CD4-positive, alpha-beta T cell treated with Interleukin-15 for 4 hours (primary cell): ENCODE data around the gene TNNC1.
A peak's percentile ranks its signal among the peaks of the same experiment; 100 is the strongest.

Experiments
- DNase-seq: peaks from one replicate; pipeline ENCODE4 v3.0.0-alpha.2; 2020; ENCODE audit warnings: low spot score

TNNC1 gene

DNA sequence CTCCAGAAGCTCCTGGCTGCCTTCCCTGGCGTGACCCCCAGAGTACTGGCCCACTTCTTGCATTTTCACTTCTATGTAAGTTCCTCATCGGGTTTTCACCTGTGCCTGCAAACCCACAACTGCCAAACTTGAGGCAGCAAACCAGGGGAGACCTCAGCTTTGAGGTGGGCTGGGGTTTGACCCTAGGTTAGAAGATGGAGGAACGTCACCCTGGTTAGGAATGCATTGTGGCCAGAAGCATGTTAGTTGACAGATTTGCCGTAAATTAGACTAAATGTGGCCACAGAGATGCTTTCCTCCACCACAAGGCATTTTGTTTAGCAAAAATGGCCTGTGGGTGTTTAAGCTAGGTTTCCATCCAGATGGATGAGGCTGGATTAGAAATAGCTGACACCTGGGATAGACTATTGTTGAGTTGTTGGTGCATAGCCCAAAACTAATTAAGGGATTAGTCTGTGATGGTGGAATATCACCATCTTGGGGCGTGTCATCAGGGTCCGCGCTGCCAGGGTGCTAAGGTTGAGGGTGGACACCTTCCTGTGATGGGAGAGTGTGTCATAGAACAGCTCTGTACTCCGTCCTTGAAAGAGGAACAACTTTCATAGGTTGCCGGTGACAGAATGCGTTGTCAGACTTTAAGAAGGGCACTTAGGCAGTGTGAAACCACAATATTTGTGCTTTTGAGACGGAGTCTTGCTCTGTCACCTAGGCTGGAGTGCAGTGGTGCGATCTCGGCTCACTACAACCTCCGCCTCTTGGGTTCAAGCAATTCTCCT is 5.1 kb upstream of the TNNC1 start:
- DNase-seq = no peak

DNA sequence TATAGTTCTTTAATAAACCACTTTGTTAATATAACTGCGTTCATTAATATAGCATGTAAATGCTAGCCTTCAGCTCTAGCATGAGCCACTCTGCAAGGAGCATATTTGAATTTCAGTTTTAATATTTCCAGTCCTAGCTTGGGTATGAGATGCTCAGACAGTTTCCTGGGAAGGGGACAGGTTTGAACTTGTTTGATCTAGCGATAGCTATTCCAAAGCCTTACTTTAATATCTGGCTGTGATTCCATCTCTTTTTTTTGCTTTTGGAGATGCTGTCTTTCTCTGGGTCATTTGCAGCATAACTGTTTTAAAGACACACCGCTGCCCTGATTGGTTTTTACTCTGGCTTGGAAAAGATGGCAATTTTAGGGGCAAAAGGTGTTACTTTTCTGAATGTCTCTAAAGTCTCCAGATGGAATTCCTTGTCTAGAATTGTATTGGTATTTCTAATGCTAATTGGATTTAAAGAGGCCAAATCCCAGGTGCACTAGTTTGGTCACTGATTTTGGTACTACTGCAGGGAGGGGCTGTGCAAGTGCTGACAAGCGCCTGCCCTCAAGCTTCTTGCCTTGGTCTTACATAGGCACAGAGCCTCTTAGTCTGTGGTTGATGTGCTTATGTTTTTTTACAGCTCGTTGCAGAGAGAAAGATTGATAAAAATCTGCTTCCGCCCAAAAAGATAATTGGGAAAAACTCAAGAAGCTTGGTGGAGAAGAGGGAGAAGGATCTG is 4.4 kb upstream of the TNNC1 start:
- no peak for DNase-seq

DNA sequence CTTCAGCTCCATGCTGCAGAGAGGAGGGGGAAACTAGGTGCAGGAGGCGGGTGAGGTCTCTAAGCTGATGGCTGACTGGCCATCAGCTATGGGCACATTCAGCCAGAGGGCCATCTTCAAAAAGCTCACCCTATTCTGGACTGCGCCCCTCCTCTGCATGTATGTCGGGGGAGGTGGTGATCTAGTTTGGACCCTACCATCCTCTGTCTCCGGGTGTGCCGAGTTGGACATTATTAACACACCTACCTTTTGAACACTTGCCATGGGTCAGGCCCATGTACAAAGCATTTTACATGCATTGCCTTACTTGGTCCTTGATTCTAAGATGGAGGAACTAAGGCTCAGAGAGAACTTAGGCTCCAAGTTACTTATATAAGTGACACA is 3.0 kb upstream of the TNNC1 start:
- DNase-seq = no peak

DNA sequence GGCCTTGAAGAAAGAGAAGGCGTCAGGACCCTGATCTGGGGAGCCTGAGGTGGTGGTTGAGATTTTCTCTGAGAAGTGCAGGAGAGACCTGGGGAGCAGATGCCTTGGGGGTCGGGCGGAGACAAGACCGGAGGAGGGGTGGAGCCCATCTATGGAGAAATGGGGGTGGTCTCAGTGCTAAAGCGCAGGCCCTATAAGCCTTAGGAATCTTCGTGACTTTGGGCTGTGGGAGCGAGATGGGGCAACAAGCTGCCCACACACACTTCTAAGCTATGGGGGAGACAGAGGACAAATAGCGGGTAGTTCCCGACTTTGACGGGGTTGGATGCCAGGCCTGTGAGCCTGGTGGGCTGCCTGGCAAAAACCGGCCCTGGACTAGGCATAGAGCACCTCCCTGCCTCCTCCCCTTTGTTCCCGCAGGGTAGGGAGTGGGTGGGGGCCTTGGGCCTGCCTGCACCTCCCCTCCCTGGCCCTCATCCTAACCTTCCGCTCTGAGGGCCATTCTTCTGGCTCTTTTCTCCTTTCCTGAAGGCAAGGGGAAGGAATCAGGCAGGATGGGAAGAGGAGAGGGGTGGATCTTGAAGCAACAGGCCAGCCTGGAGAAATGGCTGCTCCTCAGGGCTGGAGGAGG is 2.4 kb upstream of the TNNC1 start:
- no peak for DNase-seq

DNA sequence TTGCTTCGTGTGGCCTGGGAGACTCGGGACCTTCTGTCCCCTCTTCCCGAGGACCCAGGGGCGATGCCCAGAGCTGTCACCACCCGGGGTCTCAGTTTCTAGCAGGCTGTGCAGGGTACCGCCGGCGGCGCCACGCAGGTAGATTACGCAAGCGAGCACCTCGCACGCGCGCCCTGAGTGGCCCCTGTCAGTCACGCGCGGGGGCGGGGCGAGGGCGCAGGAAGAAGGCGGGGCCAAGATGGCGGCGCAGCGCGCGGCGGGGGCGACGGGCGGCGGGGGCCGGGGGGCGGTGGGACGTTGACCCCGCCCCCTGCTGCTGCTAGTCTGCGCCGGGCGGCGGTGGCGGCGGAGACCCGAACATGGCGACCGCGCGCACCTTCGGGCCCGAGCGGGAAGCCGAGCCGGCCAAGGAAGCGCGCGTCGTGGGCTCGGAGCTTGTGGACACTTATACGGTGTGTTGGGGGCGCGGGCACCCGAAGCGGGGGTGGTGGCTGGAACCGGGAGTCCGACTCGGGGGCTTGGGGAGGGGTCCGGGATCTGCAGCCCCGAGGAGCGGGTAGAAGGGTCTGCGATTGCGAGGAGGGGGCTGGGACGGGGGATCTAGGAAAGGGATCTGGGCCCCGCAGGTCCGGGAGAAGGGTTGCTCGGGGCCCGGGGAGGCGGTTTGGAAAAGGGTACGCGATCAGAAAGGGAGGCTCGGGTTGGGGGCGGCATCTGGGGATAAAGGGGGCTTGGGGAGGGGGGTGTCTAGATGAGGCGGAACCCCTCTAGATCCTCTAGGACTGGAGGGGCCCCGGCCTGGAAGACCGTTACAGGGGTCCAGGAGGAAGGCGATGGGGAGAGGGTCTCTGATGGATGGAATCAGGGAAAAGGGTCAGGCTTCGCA is 1.7 kb upstream of the TNNC1 start, which contains the start of gene NISCH:
TSS of gene NISCH (plus strand) at position 322 of the 886 bp plus-strand sequence. CDS start at position 360, 38 bp downstream.
- DNase-seq = peak; percentile 96

DNA sequence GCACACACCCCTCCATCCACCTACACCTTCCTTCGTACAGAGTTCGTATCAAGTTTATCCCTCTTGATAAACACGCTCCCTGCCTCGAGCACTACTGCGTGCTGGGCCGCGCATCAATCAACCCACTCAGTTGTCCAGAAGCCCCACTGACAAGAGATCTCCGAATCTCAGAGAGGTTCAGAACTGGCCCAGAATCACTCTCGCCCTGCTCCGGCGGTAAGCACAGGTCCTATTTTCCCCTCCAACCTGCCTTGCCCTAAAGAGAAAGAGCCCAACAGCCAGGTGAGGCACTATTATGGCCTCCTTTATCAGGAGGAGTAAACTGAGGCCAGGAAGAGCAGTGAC is 1.1 kb upstream of the TNNC1 start:
- DNase-seq = no peak

DNA sequence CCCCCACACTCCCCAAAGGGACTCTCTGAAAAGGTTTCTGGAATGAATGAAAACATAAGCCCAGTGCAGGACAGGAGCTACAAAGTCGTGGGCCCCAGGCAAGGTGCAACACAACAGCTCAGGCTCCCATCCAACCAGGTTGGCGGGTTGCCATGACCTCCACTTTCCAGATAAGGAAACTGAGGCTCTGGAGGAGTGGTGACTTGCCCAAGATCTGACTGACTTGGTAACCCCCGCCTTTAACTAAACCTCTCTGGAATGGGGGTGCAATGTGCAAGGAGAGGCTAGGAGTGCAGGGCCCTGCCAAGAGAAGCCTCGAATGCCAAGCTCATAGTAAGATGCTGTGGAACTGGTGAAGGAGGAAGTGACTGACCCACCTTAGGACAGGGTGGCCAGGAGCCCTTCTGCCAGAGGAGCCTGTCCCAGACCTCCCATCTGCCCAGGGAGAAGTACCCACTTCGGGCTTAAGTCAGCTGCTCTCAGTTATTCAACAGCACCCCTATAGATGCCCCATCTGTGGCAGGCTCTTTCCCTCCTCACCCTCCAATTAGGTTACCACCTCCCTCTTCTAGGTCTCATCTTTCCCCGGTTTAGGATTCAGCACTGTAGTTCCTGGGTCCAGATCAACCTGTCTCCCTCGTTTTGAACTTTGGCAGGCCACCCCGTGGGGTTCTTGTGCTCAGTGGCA is 553 bp upstream of the TNNC1 start:
- no peak for DNase-seq

DNA sequence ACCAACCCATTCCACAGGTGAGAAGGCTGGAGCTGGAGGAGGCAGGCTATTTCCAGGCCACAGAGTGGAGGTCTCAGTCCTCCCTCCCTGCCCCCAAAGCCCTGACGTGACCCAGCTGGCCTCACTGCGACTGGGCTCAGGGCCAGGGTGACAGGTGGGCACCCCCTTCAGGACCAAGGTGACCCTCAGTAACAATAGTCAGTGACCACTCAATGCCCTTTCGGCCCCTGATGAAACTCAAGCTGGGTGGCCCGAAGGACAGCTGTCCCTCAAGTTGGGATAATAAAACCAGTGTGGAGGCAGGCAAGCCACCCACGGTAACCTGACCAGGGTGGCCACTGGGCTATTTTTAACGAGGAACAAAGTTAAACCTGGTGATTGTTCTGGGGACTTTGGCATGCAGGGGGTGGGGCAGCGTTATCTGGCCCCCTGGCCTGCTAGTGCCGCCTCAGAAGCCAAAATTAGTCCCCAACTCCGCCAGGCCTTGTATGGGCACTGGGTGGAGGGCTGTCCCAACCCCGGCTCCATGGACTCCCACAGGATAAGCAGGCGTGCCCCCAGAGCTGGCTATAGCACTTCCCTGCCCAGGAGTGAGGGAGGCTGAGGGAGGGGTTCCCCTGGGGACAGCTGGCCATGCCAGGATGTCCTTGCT is 1.1 kb downstream of the TNNC1 start:
- DNase-seq = no peak

DNA sequence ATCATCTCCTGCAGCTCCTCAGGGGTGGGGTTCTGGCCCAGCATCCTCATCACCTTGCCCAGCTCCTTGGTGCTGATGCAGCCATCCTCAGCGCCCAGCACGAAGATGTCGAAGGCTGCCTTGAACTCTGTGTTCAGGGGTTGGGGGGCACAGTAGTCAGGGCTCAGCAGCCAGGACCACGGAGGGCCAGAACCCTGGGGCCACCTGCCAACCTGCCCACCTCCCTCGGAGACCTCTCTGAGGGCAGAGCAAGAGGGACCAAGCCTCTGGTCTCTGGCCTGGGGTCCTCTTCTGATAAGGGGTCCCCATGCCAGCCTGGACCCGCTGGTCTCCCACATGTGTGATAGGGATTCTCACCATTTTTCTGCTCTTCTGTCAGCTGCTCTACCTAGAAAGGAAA is 1.7 kb downstream of the TNNC1 start:
- DNase-seq = no peak

DNA sequence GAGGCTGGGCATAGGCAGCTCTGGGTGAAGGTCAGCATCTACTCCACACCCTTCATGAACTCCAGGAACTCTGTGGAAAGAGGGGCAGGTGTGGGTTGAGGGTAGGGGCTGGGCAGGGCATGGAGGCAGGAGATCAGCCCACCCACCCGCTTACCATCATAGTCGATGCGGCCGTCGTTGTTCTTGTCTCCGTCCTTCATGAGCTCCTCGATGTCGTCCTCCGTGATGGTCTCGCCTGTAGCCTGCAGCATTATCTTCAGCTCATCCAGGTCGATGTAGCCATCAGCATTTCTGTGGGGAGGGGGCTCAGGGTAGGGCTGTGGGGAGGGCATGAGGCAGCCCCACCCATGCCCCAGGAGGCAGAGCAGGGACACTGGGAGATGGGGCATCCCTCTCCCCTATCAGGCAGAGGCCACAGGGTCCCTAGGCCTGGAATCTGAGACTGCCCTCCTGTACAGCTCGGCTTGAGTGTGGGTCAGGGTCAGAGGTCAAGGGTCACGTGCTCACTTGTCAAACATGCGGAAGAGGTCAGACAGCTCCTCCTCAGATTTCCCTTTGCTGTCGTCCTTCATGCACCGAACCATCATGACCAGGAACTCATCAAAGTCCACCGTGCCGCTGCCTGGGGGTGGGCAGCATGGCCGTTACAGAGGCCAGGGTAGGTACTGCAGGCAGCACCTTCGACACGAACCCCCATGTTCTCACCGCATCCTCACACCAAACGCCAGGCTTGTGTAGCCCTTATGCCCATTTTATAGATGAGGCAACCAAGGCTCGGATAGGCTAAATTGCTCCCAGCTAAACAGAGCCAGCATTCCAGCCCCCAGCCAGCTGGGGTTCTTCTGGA is 2.4 kb downstream of the TNNC1 start:
- no peak for DNase-seq

DNA sequence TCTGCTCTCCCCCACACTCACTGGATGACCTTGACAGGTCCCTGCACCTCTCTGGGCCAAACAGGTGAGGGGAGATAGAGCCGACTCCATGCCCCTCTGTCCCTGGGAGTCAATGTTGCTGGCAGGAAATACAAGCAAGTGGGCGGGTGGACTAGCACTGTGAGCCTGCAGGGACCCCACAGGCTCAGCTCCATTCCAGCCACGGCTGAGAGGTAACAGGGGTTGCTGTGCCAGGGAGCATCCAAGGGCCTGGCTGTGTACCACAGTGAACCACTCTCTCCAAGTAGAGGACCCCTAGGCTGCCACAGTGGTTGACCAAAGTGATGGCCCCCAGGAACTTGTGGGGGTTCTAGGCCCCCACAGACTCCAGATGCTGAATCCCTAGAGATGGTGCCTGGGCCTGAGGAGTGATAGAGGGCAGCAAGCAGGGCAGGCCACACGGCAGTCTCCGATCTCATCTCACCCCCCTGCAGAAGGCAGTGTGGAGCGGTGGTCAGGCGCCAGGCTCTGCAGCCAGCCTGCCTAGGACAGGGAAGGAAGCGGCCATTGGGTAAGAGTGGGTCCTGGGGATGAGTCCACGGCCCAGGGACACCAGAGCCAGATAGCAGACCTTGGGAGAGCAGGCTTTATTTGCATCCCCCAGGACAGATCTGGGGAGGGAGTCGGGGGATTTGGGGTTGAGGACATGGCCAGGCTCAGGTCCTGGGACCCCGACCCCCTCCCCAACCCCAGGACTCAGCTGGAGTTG is 3.2 kb downstream of the TNNC1 start:
- DNase-seq = no peak

DNA sequence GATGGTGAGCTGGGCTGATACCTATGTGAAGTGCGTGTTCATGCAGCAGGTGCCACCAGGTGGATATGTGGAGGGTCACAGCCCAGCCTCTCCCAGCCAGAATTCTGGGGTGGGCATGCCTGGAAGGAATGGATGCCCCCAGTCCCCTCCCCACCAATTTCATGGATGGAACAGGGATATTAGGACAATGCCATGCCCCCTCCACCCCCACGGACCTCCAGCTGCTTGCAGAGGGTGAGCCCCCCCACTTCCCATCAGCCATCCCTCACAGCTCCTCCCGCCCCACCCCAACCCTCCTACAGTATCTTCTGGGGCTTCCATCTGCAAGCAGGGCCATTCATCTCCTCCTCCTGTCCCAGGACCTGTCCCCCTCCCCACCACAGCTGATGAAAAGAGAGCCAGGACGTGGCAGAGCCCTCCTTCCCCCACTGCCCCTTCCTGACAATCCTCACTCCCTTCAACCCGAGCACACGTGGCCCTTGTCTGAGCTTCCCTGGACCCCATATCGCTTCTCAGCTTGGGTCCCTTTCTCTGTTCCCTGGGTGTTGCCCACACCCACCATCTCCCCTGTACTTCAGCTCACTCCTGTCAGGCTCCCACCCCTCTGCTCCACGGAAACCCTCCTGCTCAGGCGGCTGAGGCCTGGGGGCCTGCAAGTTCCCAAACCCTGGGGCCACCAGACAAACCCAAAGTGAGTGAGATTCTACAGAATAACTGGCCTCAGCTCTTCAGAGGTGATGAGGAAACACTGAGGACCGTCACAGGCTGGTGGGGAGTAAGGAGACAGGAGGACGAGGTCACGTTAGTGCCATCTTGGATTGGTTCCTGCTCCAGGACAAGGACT is 6.1 kb downstream of the TNNC1 start:
- DNase-seq = no peak

DNA sequence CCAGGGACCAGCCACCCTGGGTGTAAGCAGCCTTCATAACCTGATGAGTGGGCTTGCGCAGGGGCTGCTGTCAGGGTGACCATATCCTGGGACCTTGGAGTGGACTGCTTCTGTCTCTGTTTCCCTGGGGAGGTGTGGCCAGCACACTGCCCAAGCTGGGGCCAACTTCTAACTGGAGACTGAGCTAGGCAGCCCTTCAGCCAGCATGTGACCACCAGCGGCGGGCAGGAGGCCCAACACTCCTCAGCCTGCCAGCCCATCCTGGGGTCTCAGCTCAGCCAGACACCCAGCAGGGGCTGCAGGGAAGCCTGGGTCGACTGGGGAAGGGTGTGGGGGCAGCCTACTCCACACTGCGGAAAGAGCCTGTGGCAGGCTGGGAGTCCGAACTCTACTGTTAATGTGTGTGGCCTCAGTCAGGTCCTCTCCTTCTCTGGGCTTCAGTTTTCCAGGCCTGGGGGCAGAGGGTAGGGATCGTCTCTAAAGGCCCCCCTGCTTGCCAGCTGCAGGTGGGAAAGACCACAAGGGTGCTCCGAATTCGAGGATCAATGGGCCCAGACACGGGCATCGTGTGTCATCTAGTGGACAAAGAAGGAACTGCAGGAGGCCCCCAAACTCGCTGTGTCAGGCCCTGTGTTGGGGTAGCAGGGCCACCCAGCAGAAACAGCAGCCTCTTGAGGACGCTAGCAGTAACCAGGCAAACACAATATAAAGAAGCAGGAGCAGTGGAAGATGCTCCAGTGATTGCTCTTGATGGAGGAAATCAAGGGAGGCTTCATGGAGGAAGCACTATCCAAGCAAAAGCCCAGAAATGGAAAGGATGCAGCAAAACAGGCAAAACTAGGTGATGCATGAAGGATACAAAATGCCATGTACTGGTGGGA is 7.0 kb downstream of the TNNC1 start:
- peak; percentile 77 for DNase-seq

DNA sequence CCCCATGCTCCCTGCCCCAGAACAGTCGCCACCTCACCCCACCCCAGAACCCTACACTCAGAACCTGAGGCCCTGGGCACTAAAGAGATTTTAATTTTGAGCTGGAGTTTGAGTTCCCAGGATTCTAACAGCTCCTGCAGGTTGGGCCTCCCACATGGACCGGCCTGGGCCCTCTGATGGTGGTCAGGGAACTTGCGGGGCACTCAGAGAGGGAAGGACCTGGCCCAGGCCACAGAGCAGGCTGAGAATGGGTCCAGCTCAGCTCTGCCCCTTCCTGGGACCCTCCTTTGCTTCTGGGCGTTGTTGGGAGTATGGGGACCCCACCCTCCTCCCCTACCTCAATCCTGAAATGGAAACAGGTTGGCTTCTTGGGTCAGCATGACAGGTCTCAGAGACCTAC is 7.8 kb downstream of the TNNC1 start:
- no peak for DNase-seq

DNA sequence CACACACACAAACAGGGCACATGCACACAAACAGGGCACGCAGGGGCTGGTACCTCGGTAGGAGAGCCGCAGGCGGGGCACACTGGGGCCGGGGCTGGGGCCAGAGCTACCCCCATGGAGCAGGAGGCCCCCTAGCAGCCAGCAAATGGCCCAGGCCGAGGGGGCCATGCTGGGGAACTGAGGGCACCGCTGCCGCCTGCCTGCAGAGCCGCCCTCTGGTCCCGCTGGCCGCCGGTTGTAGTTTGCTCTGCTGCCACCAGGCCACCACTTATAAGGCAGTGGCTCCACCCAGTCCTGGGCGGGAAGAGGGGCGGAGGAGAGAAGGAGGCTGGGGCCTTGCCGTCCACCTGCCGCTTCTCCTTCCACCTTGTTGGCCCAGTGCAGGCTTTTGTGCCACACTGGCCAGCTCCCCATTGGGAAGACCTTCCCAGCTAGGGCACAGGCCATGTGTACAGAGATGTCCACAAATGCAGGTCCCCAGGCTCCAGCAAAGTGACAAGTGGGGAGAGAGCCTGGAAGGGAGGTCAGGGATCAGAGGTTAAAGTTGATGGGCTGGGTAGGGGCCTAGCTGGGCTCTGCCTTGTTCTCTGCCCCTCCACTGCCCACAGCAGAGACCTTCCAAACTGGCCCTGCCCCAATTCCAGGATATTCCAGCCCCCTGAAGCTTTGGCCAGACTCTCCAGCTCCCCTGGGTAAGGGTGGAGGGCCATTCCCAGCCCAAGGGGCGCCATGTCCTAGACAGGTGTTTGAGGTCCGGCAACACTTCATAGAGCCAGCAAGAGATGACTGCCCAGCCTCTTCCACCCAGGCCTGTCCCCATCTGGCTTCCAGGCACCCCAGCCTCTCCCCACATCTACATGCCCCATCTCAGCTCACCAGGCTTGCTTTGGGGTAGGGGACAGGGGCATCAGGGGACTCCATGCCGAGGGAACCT is 8.7 kb downstream of the TNNC1 start, which contains the start of gene SEMA3G:
TSS of gene SEMA3G (minus strand) at position 244 of the 934 bp plus-strand sequence. CDS start at position 168, 76 bp downstream.
- peak; percentile 71 for DNase-seq
